OCI-LY1 (cell line): ENCODE measurements around the gene C11orf21.

Source experiments
- H2AFZ ChIP-seq: fragments of 200-600 bp; sonication (generic), shearing (Covaris generic); 2 replicates; pipeline ENCODE4 v1.6.0; 2014; ENCODE audit warnings: antibody characterized with exemption, mild to moderate bottlenecking, low read length
- H3F3A ChIP-seq: fragments of 200-600 bp; sonication (generic), shearing (Covaris generic); 2 replicates; pipeline ENCODE4 v1.6.0; 2014; ENCODE audit warnings: mild to moderate bottlenecking, antibody characterized with exemption, low read length, moderate library complexity; ENCODE audit not compliant: insufficient read depth
- H3K27ac ChIP-seq: fragments of 200-600 bp; sonication (generic); 2 replicates; pipeline ENCODE4 v1.5.1; 2014; ENCODE audit warnings: low read length, mixed run types, mild to moderate bottlenecking, low read depth; ENCODE audit not compliant: poor library complexity, severe bottlenecking
- H3K27me3 ChIP-seq: fragments of 200-600 bp; sonication (generic); 2 replicates; pipeline ENCODE4 v1.6.0; 2014; ENCODE audit warnings: antibody characterized with exemption, mild to moderate bottlenecking, low read length, moderate library complexity; ENCODE audit not compliant: insufficient read depth
- H3K36me3 ChIP-seq: fragments of 200-600 bp; sonication (generic); 2 replicates; pipeline ENCODE4 v1.6.1; 2014; ENCODE audit warnings: mild to moderate bottlenecking, antibody characterized with exemption, low read length, moderate library complexity, mixed read lengths; ENCODE audit not compliant: insufficient read depth
- H3K4me1 ChIP-seq: fragments of 200-600 bp; sonication (generic); 2 replicates; pipeline ENCODE4 v1.5.1; 2014; ENCODE audit warnings: mild to moderate bottlenecking, low read length, moderate library complexity; ENCODE audit not compliant: insufficient read depth, severe bottlenecking
- H3K4me2 ChIP-seq: fragments of 200-600 bp; sonication (generic), shearing (Covaris generic); 2 replicates; pipeline ENCODE4 v1.6.1; 2014; ENCODE audit warnings: low read length
- H3K4me3 ChIP-seq: fragments of 200-600 bp; sonication (generic); 2 replicates; pipeline ENCODE4 v1.5.1; 2014; ENCODE audit warnings: low read length, low read depth, mild to moderate bottlenecking, mixed read lengths; ENCODE audit not compliant: poor library complexity, severe bottlenecking
- H3K79me2 ChIP-seq: fragments of 200-600 bp; shearing (Covaris generic); 2 replicates; pipeline ENCODE4 v1.6.1; 2016; ENCODE audit warnings: mixed run types, low read length, mixed read lengths; ENCODE audit not compliant: insufficient read depth
- H3K9ac ChIP-seq: fragments of 200-600 bp; sonication (generic), shearing (Covaris generic); 2 replicates; pipeline ENCODE4 v1.6.1; 2014; ENCODE audit warnings: mild to moderate bottlenecking, low read length, mixed read lengths
- H3K9me2 ChIP-seq: fragments of 200-600 bp; sonication (generic), shearing (Covaris generic); 2 replicates; pipeline ENCODE4 v1.6.1; 2014; ENCODE audit warnings: low read depth, mild to moderate bottlenecking, low read length, mixed read lengths
- H3K9me3 ChIP-seq: fragments of 200-600 bp; shearing (Covaris generic); 2 replicates; pipeline ENCODE4 v1.6.1; 2014; ENCODE audit warnings: low read length, mixed read lengths
- H4K20me1 ChIP-seq: fragments of 200-600 bp; sonication (generic), shearing (Covaris generic); 2 replicates; pipeline ENCODE4 v1.6.0; 2016; ENCODE audit warnings: mild to moderate bottlenecking, low read length; ENCODE audit not compliant: insufficient read depth
- CTCF ChIP-seq: fragments of 200-600 bp; sonication (generic), shearing (Covaris generic); IDR thresholded peaks from 2 replicates; pipeline ENCODE4 v1.5.1; 2017; ENCODE audit warnings: mild to moderate bottlenecking, antibody characterized with exemption, low read length, moderate library complexity, mixed read lengths
- EZH2 ChIP-seq: fragments of 200-600 bp; sonication (generic), shearing (Covaris generic); IDR thresholded peaks from 2 replicates; pipeline ENCODE4 v1.8.0; 2017; ENCODE audit warnings: borderline replicate concordance, mixed run types, mild to moderate bottlenecking, antibody characterized with exemption, low read length, moderate library complexity, mixed read lengths

Gene C11orf21

DNA sequence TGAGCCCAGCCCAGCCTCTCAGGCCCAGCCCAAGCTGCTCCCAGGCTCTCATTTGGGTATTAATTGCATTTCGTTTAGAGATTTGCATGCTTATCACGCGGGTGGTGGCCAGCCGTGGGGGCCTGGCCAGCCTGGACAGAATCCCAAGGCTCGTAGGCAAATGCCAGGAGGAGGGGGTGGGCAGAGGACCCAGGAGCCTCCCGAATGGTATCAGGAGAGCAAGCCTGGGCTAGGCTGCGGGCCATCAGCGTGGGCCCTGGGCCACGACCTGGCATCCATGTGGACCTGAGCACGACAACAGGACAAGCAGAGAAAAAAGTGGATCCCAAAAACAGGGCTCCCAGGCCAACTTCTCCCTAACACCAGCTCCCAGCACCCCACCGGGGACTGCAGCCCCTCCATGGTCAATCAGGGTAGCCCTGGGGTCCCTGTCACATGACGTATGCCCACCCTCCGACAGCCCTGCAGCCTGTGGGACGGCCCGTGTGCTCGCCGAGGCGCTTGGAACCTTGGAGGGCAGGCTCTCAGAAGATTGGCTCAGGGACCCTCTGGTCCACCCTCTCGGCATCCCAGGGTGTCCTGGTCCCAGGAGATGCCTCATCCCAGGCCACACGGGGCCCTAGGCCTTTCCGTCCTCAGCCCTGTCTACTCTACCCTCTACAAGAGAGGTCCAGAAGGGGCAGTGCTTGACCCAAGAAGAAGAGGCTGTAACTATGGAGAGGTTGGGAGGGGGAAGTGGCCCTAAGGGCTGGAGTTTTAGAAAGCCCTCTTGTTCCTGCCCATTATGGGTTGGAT lies 40.1 kb downstream of the C11orf21 start:
- Histone ChIP-seq H4K20me1 (no peaks in the 10 kb centered on the region), H3K9me2 (no peaks in the 10 kb centered on the region), H3K4me2 (no peak overlapping the region), H3K9ac (no peak overlapping the region), H3K36me3 (no peaks in the 10 kb centered on the region), H3F3A (no peaks in the 10 kb centered on the region), H3K79me2 (no peaks in the 10 kb centered on the region), H3K4me3 (no peak overlapping the region), H3K27ac (no peak overlapping the region), H3K9me3 (no peaks in the 10 kb centered on the region), H3K4me1 (no peaks in the 10 kb centered on the region), H3K27me3 (no peaks in the 10 kb centered on the region; the same call in 1 of the 2 replicates), H2AFZ (no peak overlapping the region)
- TF ChIP-seq CTCF = no peak
- TF ChIP-seq EZH2 = no peak

DNA sequence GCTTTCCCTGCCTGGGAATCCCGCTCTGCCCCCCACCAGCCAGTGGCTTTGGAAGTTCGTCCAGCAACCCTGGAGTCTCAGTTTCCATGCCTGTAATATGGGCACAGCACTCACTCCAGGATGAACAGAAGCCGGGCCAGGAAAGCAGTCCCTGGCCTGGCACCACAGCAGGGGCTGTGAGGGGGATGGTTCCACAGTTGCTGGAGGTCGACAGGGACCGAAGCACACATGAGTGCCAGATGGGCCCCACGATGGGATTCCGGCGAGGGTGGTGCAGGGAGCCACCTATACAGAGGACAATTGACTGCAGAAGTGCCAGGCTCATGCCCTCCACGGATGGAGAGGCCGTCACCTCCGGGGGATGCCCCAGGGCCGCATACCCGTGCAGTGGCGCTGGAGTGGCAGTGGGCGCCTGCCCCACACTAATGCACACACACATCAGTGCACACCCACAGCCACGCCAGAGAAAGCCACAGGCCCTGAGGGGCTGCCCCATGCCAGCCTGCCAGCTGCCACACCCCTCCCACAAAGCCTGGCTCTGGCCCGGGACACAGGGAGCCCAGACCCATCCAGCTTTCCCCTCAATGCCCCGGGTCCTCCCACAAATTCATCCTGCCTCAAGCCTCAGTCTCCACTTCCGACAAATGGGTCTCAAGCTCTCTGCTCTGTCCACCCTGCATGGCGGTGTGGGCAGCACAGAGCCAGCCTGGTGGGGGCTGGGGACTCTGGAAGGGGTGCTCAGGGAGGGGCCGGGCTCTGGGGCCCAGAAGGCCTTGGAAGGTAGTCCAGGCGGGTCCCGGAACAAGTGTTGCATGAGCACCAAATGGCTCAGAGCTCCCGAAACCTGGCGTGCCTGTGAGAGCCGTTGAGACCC lies 41.0 kb downstream of the C11orf21 start:
- TF ChIP-seq CTCF = no peak
- TF ChIP-seq EZH2 = no peak
- H3K36me3 ChIP-seq = no peaks in the 10 kb centered on the region
- H3K9me3 ChIP-seq = no peaks in the 10 kb centered on the region
- H3K79me2 ChIP-seq = no peaks in the 10 kb centered on the region
- no peak overlapping the region for H2AFZ ChIP-seq
- no peak overlapping the region for H3K27ac ChIP-seq
- H4K20me1 ChIP-seq = no peaks in the 10 kb centered on the region
- H3K9me2 ChIP-seq = no peaks in the 10 kb centered on the region
- no peak overlapping the region for H3K4me3 ChIP-seq
- H3K27me3 ChIP-seq = no peaks in the 10 kb centered on the region; the same call in 1 of the 2 replicates
- H3F3A ChIP-seq = no peaks in the 10 kb centered on the region
- H3K4me1 ChIP-seq = no peaks in the 10 kb centered on the region
- no peak overlapping the region for H3K9ac ChIP-seq
- H3K4me2 ChIP-seq = no peak overlapping the region

- no peaks in the 10 kb centered on the region for H3K36me3 ChIP-seq
- H3K4me2 ChIP-seq = no peak overlapping the region
- no peaks in the 10 kb centered on the region for H3F3A ChIP-seq
- H3K27ac ChIP-seq = no peak overlapping the region
- H3K79me2 ChIP-seq = no peaks in the 10 kb centered on the region
- no peak for TF ChIP-seq CTCF
- TF ChIP-seq EZH2 = no peak
- H3K9ac ChIP-seq = no peak overlapping the region
- no peaks in the 10 kb centered on the region for H4K20me1 ChIP-seq
- no peaks in the 10 kb centered on the region for H3K9me3 ChIP-seq
- no peak overlapping the region for H2AFZ ChIP-seq
- no peak overlapping the region for H3K4me3 ChIP-seq
- H3K27me3 ChIP-seq = no peaks in the 10 kb centered on the region; the same call in 1 of the 2 replicates
- H3K9me2 ChIP-seq = no peaks in the 10 kb centered on the region
- no peaks in the 10 kb centered on the region for H3K4me1 ChIP-seq
Observed at GRCh38 chr11:2259897-2260451, 41.7 kb downstream of the C11orf21 start.
